ENCODE data around the gene KLK13.

KLK13 gene

GRCh38 chr19:51091895-51092873 is 27.3 kb upstream of the KLK13 start:
- DNase-seq, result no peak

- DNase-seq, result no peak
These were observed 26.2 kb upstream of the KLK13 start for GRCh38 chr19:51091126-51091525.

GRCh38 chr19:51090471-51090870 is 25.6 kb upstream of the KLK13 start:
- no peak for DNase-seq

DNA sequence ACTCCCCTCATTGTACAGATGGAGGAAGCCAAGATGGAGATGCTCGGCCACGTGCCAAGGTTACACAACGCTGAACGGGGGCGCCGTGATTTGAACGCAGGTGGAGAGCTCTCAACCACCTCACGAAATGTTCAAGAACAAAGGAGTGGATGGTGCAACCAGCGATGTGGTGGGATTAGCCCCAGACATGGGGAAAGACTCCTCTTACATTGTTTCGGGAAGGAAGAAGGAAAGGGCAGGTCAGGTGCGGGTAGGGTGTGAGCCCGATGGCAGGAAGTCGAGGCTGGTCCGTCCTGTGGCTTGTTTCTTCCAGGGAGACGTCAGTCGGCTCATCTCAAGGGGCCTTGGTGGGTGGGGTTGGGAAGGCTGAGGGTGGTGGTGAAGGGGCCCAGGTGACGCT is 24.9 kb upstream of the KLK13 start:
- DNase-seq, result no peak

DNA sequence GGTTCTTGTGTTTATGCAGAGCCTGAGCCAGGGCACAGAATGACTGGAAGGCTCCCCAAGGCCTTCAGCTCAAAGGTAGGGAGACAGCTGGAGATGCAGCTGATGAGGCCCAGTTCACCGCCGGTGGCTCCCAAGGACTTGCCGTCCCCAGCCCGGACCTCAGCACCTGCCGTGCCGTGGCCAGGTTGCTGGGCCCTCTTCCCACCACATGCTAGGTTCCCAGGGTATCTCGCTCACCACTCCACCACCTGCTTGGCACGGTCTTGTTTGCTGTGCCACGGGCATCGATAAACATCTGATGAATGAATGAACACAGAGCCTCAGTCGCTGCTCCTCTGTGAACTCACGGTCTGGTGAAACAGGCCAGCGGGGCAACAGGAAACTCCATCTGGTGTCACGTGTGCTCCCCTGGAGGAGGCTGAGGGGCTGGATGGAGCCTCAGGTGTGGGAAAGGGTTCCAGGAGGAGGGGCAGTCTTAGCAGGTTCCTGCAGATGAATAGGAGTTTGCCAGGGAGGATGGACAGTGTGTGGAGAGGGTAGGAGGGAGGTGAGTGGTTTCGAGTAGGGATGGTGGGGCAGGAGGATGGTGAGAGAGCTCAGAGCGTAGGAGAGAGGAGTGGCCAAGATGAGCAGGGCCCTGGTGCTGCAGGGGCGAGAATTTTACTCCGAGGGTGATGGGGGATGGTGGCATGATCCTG is 21.4 kb upstream of the KLK13 start:
- no peak for DNase-seq

DNA sequence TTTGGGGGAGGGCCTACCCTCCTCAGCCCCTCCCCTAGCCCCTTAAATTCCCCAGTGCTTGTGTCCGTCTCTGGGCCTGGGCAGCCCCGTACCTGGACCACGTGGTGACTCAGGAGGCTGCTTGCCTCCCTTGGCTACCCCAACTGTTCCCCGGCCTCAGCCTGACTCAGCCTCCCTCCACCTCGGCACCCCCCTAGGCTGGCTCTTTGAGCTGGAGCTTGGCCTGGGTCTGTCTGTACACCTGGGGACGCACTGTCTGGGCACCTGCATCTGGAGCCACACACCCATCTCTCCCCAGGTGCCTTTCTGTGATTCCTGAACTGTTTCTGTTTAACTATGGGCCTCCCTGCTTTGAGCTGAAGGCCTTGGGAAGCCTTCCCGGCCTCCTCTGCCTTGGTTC is 19.6 kb upstream of the KLK13 start:
- DNase-seq, result no peak

DNA sequence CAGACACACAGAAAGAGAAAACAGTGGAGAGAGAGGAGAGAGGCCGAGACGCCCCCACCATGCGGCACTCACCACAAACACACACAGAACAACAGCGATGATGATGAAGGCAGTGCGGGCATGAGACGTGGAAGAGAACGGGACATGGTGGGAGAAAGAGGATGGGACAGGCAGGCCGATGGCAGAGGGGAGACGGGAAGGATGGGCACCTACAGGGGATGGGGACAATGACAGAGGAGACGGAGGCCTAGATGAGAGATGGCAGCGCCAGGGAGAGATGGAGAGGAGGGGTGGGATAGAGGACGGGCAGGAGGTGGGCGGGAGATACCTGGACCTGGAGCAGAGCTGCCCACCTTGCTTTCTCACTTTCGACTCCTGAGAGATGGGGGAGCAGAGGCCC is 18.9 kb upstream of the KLK13 start:
- no peak for DNase-seq

- DNase-seq, result no peak
These were observed 18.3 kb upstream of the KLK13 start for GRCh38 chr19:51083181-51083580.

GRCh38 chr19:51082611-51083010 is 17.7 kb upstream of the KLK13 start, which contains the start of gene KLK14:
Gene KLK14 (minus strand): TSS chr19:51082887. CDS start chr19:51082614, 273 bp downstream.
- DNase-seq, result no peak

DNA sequence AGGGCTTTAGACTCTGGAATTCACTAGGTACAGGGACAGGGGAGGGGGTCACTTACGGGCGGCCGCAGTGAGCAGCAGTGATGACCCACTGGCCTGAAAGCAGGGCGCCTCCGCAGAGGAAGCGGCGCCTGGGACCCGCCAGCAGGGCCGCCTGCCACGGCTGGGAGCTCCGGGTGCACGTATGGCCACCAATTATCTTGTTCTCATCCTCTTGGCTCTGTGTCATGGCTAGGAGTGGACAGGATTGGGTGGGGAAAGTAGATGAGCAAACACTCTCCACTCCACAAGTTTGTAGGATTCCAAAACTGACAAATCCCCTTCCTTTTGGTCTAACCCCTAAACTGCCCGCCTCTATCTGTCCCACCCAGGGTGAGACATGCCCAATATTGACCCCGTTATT is 16.6 kb upstream of the KLK13 start:
- no peak for DNase-seq

GRCh38 chr19:51079481-51080110 is 14.7 kb upstream of the KLK13 start:
- no peak for DNase-seq

DNA sequence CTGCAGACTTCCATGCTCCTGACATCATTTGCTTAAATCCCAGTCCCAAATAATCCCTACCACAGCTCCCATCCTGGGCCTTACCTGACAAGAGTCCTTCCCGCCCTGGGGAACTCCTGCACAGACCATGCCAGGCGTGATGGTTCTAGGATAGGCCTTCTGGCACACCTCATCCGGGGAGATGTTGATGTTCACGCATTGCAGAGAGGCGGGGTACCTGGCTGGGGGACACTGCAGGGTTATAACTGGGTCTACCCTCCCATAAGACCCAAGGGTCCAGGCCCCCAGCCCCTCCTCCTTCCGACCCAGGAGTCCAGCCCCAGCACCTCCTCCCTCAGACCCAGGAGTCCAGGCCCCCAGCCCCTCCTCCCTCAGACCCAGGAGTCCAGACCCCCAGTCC is 13.8 kb upstream of the KLK13 start:
- no peak for DNase-seq

DNA sequence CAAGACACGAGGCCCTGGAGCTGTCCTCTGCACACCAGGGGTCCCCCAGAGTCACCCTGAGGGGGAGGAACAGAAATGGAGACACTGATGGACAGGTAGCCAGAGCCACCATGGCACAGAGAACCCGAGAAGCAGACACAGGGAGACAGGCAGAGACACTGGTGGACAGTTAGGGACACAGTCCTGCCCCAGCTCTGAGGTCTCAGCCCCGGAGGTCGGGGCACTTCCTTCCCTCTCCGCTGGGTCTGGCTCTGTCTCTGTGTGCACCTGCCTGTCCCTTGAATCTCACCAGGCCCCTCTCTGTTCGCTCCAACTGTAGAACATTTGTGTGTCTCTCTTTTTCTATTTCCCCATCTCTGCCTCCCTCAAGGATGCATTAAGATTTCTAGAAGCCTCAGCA is 13.2 kb upstream of the KLK13 start:
- DNase-seq, result no peak

DNA sequence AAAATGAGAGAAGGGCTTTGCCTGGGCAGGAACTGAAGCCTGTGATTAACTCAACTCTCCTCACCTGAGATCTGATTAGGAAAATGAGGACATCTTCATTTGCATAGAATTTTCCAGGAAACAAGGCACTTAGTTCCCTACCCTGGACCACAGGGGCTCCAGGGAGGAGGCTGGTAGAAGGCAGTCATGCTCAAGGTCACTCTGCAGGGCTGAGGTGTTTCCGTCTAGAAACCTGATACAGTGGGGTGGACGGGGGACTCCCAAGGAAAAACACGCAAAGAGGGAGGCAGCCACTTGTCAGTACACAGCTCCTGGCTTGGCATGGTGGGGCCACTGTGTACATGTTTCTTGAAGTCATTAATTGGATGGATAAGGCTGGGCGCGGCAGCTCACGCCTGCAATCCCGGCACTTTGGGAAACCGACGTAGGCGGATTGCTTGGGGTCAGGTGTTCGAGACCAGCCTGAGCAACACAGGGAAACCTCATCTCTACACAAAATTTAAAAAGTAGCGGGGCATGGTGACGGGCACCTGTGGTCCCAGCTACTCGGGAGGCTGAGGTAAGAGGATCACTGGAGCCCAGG is 11.8 kb upstream of the KLK13 start:
- DNase-seq, result no peak

DNA sequence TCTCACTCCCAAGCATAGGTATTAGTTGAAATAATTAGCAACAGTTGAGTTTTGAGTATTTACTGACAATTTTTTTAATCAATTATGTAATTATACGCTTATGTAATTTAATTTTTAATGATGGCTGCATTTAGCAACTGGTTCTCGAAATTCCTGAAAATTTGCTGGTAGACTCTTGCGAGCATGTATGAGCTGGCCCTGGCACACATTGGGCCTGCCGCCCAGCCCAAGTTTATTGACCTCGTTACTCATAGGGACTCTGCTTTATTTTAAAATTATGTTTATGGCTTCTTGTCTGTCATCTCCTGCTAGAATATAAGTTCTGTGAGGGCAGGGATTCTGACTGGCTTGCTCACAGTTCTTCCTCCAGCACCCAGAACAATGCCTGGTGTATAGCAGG is 11.1 kb upstream of the KLK13 start:
- no peak for DNase-seq

DNA sequence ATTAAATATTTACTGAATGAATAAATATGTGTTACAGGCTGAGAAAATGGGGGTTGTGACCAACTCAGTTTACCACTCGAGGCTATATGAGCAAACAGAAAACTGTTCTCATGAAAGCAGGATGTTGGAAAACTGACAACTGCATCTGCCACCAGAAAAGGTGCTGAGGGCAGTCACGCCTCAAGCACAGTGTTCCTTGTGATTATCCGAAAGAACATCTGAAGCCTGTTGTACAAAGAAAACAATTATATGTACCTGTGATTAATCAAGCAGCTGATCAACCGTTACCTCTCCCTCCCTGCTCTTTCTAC is 6.2 kb upstream of the KLK13 start:
- DNase-seq, result no peak

DNA sequence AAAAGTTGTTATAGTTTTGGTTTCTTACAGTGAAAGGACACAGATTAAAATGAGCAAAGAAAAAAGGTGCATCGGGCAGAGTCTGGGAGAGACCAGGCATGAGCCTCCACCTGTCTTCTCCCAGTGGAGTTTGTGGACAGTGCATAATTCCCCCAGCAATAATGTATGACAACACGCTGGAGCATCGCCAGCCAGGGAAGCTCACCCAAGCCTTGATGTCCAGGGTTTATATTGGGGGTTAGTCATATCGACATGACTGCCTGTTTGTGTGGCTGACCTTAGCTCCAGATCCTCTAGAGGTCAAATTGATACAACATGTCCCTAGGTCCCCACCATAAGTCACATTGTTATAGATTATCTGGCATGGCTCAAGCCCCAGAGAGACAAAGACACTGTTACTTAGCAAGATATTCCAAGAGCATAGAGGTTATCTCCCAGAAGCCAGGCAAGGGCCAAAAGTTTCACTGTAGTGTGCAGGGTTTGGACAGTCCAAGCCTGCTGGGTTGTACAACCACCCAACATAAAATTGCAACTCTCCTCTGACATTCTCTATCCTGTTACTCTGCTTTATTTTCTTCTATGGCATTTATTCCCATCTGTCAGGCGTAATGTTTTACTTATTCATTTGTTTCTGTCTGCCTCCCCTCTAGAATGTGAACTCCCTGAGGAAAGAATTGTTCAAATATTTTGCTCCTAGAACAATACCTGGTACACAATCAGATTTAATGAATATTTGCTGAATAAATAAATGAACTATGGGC is 5.6 kb upstream of the KLK13 start:
- no peak for DNase-seq

- no peak for DNase-seq
These were observed 1.7 kb upstream of the KLK13 start for GRCh38 chr19:51066393-51067186.

DNA sequence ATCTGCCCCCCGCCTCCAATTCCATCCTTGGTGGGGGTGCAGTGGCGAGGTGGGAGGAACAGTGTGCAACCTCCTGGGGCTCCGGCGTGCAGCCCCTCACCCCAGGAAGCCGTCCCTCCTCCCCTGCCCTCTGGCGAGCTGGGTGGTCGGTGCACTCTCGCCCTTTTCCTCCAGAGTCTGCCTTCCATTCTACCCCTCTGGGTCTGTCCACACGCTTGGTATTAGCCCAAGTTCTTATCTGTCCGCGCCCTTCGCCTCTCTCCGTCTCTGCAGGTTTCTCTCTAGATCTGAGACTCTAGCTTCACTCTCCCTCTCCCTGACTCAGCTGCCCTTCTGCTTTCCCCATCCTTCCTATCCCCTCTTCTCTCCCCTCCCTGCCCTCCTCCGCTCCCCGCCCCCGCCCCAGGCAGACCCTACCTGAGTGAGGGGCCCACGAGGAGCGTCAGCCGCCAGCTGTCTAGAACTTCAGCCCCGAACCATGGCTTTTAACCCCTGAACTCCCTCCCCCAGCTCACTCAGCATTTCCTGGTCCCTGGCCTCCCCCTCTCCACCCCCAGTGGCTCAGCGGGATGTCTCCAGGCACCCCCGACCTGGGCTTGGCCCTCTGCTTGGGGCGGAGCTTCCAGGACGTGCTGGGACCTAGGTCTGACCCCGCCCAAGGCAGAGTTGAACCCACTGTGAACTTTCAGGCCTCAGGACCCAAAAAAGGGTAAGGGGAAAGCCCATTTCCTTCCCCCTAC is 499 bp upstream of the KLK13 start:
- DNase-seq, result no peak

DNA sequence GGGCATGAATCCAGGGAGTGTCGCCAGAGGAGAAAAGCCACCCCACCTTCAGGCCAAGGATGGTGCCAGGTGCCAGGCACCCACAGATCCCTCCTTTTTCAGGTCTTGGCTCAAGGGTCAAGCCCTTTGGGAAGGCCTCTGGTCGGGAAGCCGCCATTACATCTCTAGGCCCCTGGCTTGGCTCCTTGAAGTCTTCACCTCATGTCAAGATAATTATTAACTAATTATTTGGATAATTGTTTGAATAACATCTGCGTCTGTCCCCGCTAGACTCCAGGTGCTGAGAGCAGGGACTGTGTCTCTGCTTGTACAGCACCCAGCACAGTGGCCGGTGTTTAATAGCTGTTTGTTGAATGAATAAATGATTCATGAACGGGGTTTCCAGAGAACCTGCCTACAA is 1.2 kb downstream of the KLK13 start:
- DNase-seq, result no peak

DNA sequence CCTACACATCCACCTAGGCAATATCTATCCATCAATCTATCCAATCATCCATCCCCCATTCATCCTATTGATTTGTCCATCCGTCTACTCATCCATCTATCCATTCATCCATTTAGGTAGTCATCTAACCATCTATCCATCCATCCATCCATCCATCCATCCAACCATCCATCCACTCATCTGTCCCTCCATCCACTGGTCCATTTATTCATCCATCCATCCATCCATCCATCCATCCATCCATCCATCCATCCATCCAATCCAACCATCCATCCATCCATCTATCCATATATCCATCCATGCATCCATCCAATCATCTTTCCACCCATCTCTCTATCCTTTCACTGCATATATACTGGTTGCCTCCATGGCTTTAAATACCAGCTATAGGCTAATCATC is 3.9 kb downstream of the KLK13 start:
- DNase-seq, result no peak
